GM21576 (cell line): ENCODE data around the gene SKAP1.

ENCODE experiments used
- ATAC-seq: cut with Tn5 transposase; IDR thresholded peaks from one replicate; pipeline ENCODE4 v1.9.1; 2021; ENCODE audit warnings: mild to moderate bottlenecking, moderate library complexity; ENCODE audit not compliant: unreplicated experiment

The SKAP1 gene

DNA sequence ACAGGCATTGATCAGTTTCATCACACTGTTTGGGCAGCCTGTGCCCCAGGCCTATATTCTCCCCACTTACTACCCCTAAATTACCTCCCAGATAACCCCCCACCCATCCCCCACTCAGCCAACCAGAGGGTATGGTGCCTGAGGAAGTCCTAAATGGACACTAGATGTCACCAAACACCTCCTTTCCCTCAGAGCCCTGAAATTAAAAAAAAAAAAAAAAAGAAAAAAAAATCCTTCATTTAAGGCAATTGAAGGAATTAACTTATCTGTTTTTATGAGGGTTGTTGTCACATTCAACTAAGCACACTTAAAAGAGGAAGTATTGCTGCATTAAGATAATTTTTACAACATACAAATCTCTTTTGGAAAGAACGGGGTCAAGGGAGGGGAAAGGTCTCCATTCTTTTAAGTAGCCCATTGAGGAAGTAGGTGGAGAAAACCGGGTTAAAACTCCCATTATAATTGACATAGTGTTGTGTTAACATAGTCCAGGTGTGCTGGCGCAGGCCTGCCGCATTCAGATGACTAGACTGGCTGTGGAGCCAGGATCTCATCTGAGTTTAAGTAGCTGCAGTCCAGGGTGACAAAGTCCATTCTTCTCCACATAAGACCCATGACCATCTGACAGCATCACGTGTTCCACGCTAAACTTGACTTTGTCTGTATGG, 276.2 kb downstream of the SKAP1 start:
- no peak for ATAC-seq

DNA sequence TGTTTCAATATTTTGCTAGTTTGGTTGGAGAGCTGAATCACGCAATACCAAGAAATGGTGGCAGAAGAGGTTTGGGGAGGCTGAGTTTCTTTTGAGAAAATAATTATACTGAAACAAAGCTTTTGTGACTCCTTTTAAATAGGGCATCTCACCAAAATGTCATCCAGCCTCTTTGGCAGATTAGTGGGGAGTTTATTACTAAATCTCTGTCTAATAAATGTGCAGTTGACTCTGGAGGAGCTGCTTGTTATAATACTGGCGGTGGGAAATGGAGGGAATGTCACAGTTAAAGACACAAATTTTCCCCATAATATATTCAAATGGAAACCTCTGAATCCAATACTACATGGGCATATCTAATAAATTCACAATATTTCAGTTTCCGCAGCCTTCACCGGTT, 277.7 kb downstream of the SKAP1 start:
- no peak for ATAC-seq

DNA sequence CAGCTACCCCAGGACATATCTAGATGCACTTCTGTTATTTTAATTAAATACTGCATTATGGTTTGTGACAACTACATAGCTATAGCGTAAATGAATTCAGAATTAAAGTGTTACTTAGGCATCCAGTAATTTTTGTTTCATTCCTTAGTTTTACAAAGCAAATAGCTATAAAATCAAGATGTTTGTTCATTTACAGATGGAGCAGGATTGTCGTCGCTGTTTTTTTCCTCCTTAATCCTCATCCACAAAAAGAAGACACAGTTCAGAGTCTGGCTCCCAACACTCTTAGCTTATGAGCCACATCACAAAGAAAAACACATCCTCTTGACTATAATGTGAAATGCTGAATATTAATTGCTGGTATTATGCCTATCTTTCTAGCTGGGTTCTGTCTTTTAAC, 278.8 kb downstream of the SKAP1 start:
- ATAC-seq, result no peak

DNA sequence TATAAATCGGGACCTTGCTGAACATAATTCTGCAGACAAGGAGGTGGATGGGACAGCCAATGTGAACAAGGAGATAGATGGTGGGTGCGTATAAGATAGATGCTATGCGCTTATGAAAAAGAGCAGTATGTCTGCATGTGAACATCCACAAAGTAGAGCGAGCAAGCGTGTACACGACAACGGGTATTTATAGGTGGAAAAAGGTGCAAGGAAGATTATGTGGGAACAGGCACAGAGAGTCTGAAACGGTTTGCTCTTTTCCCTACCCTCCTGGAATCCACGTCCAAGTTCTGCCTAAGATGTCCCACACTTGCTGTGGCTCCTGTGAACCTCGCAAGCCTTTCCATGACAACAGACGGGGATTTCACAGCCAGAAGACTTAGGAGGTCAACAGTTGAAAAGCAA, 279.4 kb downstream of the SKAP1 start:
- ATAC-seq, result no peak

DNA sequence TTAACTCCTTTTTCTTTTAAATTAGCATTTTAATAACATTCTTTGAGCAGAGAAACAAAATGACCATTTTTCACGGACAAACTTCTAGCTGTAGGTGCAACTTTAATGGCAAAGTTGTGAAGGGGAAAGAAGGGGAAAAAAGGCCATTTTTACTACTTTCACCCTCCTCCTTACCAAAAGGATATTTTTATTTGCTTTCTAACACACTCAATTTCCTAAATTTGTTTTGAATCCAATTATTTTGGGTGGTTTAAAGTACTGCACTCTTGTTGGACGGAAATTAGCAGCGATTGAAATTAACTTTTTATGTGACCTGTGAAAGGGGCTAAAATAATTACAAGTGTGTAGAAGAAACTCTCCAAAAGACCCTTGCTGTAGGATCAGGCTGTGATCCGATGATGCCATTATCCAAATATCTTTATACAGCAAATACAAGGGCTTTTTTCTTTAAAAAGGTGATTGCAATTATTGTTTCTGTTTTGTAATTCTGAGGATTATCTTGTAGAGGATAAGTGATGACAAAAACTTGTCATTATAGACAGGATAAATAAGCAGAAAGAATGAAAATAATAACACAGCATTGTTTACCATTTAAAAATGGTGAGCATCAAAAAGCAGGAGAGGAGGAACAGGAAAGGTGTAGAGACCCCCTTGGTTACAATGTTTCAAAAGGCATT, 280.1 kb downstream of the SKAP1 start:
- ATAC-seq, result no peak

DNA sequence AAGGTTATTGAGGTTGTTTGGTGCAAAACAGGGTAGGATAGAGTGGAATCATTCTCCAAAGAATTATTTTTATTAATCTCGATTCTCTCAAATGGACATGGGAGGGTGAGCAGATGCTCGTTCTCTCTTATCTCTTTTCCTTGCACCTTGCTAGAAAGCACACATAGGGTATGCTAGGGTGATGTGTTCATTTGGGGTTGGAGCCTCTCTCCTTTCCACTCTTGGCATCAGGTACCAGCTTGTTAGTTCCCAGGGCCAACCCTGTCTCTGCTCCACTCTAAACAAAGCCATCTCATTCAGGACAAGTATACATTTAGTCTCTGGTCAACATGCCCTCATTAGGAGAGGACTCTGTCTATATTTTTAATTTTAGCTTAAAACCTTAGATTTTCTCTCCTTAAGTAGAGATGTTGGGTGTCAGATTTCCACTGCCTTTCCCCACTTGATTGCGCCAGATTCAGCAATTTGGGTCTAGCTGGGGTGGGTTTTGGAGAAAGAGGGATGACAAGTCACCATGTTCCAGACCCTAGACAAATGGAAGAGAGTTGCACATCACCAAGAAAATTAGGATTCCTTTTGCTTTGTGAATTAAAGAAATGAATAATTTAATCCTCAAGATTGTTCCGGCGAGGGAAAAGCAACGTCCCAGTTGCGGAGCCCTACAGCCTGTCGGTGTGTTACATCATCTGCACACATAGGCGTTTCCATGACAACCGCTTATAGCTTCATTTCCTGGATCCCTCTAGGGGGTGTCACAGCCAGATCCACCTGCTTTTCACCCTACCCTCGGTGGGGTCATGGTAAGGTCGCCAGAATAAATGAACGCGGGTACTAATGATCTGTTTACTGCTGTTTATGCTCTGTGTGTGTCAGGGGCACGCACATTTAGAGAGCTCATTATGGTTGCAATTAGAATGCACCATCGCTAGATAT, 280.9 kb downstream of the SKAP1 start:
- ATAC-seq, result no peak

DNA sequence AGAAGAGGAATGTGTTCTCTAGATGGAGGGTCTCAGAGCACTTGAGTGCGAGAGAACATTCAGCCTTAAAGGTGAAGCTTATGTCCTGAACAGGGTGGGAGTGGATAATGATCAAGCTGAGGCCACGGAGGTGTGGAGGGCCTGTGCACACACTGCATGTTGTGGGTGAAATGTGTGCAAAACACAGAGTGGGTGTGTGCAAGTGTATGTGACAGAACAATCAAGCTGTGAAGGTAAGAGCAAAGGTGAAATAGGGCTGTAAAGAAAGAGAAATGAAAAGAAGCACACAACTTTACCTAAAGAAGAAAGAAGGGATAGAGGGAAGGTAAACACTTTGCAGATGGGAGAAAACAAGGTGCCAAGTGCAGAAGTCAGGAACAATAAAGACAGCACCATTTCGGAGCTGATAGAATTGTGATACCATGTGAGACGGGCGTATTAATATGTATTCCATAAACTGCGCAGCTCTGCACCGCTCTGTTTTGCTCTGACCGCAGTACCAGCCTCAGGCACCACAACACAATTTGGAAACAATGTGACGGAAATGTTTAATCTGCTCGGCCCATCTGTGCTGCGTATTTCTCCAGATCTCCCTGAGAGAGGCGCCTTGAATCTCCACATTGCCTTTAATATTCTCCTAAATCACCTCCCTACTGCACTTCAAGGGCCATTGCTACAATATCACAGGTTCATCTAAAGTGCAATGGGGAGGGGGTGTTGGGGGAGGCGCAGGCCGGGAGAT, 281.8 kb downstream of the SKAP1 start:
- no peak for ATAC-seq

DNA sequence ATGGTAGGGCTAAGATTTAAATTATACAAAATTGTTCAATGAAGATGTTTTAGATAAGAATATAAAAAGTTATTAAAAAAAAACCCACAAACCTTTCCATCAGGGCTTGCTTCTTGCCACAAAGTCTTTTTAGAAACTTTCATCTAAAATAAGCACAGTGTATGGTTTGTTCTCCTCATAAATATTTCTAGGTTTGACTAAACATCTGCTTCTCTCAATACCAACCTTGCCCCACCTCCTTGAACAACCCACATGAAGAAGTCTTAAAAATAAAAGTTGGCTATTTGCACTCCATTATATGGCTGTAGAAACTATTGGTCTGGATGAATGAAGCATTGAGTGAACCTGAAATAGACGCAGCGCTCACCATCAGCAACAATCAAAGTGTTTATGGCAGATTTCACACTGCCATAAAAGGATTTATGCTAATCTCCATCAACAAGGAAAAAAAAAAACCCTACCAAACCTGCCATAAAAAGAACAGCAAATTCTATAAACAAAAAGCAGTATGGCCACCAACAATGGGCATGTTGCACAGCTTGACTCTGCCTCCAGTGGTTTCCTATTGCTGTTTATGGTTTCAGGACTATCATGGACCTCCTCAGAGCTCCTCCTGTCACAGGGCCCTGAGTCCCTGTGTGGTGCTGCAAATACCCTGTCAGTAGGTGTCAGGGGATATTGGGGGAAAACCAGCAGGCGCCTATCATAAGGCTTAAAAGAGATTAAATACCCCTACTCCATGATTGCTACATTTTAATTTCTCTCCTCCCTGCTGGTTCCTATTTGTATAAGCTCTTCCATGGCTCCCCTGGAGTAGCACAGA, 284.8 kb downstream of the SKAP1 start:
- no peak for ATAC-seq

DNA sequence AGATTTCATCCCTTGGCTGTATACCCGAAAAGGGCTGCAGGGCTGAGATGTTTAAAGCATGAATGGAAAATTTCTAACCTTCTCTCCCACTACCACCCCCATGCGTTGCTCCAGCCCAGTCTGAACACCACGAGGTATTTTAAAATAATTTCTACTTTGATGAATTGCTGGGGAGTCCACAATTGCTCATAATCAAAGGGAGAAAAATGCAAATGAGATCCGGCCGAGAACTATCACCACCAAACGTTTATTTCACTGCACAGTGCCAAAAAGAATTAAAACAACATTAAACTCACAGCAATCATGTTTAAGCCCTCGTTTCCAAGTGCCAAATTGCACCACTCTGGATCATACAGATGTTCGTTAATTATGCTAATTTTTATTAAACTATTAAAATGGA, 285.8 kb downstream of the SKAP1 start:
- ATAC-seq, result no peak

DNA sequence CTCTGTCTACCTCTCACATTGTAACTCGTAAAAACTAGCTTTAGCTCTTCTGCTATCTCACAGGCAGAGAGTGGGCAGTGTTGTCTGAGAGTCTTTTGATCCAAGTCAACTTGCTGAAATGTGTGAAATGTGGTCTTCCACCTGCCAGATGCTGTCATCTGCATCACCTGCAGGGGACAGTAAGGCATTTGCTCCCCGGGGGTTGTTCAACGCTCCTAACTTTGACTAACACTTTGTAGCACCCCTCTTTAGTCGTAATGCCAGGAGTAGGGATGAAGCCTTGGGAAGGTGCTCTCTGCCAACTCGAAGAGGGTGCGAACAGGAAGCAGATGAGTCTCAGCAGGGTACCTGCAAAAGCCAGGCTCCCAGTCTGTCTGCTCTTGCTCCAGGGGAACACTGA, 286.4 kb downstream of the SKAP1 start:
- ATAC-seq, result no peak

DNA sequence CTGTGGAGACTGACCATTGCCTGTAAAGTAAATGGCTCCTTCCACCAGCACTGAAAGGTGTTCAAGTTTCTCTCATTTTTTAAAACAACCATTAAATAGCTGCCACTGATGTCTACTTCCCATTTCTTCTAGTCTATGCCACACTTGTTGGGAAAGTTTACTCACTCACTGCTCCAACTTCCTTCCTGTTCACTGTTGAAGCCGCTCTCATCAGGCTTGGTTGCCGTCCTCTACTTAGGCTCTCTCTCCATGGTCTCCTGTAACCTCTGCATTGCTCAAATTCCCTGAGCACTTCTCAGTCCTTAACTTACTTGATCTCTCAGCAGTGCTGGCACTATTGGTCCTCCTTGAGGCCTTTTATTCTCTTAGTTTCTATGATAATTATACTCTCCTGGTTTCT, 290.1 kb downstream of the SKAP1 start:
- no peak for ATAC-seq

DNA sequence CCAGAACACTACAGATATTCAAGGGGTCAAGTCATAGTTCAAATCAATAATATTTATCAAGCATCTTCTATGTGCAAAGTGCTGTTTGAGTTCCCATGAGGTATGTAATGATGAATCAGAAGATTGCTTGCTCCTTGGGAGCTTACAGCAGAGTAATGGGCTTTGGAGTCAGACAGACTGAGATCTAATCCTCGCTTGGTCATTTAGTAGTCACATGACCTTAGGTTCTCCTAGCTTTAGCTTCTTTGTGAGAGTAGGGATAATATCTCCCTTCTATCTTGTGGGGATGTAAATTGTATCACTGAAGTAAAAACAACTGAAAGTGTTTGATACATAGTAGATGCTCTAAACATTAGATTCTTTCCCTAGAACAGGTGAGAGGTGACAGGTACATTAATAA, 292.4 kb downstream of the SKAP1 start:
- no peak for ATAC-seq

DNA sequence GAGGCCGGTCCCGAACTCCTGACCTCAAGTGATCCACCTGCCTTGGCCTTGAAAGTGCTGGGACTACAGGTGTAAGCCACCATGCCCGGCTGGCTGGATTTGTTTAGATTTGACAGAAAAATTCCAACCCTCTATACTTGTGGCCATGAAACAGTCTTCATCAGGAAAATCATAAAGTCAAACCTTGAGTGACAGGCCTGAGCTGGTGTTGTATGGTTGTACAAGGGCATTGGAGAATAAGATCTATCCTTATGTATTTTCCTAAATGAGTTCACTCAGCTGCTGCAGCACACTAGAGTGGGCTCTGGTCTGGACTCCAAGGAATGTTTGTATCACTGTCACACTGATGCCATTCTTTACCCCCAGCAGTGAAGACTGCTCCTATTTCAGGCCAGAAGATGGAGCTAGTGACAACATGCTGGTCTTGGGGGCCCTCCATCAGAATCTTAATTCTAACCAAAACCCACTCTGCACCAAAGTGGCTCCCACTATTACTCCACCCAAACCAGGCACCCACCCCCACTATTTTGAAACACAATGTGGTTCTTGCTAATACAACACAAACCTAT, 295.0 kb downstream of the SKAP1 start:
- ATAC-seq, result no peak

DNA sequence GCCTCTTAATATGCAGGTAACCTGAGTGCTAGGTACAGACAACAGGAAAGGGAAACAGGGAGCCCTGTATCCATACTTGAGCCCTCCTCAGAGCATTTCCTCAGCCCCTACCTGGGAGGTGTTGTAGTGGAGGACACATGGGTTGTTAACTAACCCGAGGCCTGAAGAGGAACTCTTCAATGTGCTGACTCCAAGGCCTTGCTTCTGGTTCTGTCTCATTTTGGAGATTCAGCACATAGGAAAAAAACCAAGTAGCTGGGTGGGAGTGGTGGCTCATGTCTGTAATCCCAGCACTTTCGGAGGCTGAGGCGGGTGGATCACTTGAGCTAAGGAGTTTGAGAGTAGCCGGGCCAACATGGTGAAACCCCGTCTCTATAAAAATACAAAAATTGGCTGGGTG, 297.6 kb downstream of the SKAP1 start:
- no peak for ATAC-seq

DNA sequence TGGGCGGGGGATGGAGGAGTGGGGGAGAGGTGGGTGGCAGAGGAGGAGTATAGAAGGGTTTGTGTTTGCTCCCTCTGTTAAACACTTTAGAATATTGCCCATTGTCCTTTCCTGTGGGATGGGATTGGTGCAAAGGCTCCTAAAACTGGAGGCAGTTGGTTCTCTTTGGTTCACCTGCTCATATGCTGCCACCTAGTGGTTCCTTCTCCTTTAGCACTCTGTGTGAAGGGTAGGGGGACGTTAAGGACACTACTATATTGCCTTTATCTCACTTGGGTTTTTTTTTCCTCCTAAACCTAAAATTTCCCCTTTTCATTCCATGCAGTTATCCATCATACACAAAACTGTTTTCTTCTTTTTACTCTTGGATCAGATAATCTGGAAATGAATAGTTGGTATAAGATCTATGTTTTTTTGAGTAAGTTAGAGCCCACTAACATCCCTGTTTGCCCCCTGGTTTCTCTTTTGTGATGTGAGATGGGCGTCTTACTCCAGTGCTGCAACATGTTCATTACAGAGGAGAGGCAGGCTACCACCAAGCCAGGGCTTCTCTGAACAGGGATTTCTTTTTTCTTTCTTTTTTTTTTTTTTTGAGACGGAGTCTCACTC, 298.7 kb downstream of the SKAP1 start:
- ATAC-seq, result no peak

DNA sequence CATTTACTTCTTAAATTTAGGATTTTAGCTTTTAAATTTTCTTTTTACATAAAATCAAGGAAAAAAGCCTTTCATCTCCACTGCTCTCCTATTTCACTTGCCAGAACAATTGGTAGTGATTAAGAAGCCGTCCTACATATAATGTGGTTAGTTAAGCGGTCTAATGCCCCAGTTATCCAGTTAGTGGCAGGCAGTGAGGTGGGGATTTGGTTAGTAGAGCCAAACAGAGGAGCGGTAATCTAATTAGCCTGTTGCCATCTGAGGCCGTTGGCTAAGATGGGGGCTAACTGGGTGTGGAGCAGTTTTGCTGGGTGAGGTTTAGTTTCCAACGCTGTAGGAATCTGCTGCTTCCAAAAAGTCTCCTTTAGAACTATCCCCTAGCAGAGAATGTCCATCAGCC, 300.0 kb downstream of the SKAP1 start:
- ATAC-seq, result no peak

DNA sequence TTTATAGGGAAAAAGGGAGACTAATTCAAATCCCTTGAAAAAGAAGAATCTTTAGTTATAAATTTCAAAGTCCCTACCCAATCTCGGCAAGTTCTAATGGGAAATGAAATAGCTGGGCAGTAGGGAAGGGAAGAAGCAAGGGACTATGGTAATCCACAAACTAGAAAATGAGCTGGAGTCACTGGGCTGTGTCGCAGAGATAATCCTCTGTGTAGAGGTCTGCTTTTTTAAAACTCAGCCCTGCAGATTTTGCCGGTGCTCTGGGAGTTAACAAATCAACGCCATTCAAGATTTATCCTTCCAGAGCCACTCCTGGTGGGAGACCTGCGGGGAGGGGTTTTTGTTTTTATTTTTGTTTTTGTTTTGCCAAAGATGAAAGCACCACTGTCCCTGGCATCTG, 301.6 kb downstream of the SKAP1 start:
- no peak for ATAC-seq

DNA sequence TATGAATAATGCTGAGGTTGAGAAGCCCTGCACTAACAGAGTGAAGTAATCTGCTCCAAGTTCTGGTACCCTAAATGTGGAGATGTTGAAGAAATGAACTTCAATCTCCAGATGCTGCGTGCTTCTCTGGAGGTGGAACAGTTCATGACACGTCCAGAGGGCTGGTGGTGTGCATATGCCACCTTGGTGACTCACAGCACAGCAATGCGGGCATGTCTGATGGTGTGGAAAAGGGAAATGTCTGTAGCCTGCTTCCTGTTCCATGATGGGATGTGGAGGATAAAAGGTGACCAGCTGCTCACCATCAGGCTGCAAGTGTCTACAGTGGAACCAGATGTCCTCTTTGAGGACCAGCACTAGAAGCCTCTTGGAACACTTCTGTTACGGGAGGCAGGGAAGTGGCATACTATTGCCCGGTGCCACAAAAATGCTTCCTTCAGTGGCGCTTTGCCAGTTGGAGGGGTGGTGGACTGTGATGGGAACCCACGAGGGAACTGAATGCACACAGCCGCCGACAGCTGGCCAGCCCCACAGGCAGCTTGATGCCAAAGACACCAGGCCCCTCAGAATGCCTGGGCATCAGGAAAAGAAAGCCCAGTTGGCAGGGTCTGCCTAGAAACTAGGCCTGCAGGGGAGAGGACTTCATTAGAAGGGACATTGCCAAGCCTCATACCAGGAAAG, 302.5 kb downstream of the SKAP1 start:
- ATAC-seq, result no peak

DNA sequence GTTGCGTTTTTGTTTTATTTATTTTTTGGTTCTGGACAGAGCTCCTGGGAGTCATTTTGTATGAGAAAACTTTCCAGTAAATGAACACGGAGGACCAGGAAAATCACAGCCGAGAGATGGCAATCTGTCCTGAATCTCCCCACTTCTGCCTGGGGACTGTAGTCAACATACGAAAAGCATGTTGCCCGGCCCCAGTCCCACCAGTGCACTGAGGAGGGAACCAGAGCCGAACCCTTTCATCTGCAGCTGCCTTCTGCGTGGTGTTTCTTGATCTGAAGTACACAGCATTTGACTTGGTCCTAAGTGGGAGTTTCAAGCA, 303.5 kb downstream of the SKAP1 start:
- ATAC-seq, result no peak
